MM.1S (cell line): ENCODE measurements around the gene SLC9A2.

Experiments used
- CTCF ChIP-seq: fragments of 300-600 bp; sonication (generic); IDR thresholded peaks from 2 replicates; pipeline ENCODE4 v1.5.1; 2016; ENCODE audit warnings: antibody characterized with exemption, low read length, mixed read lengths
- EZH2 ChIP-seq: fragments of 300-600 bp; sonication (generic); optimal IDR thresholded peaks from 2 replicates; pipeline ENCODE3; 2017; ENCODE audit warnings: low read depth, mild to moderate bottlenecking, antibody characterized with exemption, low read length, mixed read lengths
- EZH2phosphoT487 ChIP-seq: fragments of 300-600 bp; sonication (generic); IDR thresholded peaks from 2 replicates; pipeline ENCODE4 v1.6.1; 2018; ENCODE audit warnings: antibody characterized with exemption, low read length

DNA sequence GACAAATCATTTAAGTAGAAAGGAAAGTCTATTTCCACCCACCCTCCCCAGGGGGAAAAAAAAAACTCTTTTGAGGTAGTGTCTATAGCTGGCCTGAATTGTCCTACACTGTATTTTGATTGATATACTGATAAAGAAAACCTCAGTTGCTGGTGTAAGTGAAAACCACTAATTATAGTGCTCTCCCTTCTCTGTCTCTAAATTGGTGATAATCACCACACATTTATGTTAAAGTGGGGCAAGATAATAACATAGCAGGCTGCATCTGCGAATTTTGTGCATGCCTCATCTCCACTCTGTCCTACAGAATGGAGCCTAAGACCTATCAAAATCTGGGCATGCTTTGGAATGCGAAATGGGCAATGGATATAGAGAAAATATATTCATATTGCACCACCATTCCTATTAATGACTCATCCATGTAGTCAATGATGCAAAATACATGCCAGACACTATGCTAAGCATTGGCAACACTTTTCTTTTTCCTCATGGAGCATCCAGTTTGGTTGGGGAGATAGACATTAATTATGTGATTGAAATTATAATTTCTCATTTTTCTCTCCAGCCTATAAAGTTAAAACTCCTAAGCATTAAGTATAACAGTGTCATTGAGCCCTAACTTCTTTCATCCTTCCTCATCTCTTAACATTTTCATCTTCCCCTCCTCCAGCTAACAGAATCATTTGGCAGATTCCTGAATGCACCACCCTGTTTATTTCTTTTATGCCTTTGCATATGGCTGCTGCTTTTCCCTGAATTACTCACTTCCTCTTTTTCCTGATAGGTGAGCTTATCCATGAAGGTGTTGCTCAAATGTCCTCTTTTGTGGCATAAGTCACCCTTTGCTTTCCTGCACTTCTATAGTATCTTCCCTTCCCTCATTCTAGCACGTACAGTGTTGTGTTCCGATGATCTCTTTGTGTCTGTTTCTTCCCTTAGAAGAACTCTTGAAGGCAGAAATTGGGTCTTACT lies 58.2 kb downstream of the SLC9A2 start:
- TF ChIP-seq CTCF (no peak), EZH2 (no peak), EZH2phosphoT487 (no peak)
